HG02885 (cell line): ENCODE measurements around the gene XCR1.
"Not testable (repeated sequence)": the region's sequence is repeated elsewhere in the genome, so short reads cannot be mapped to it uniquely, and the experiment has no call there.

Experiments used
- ATAC-seq: cut with Tn5 transposase; IDR thresholded peaks from one replicate; pipeline ENCODE4 v1.9.1; 2021; ENCODE audit warnings: mild to moderate bottlenecking; ENCODE audit not compliant: unreplicated experiment, poor library complexity

Gene XCR1

GRCh38 chr3:46007280-46007679 is 20.0 kb downstream of the XCR1 start:
- ATAC-seq, result no peak

DNA sequence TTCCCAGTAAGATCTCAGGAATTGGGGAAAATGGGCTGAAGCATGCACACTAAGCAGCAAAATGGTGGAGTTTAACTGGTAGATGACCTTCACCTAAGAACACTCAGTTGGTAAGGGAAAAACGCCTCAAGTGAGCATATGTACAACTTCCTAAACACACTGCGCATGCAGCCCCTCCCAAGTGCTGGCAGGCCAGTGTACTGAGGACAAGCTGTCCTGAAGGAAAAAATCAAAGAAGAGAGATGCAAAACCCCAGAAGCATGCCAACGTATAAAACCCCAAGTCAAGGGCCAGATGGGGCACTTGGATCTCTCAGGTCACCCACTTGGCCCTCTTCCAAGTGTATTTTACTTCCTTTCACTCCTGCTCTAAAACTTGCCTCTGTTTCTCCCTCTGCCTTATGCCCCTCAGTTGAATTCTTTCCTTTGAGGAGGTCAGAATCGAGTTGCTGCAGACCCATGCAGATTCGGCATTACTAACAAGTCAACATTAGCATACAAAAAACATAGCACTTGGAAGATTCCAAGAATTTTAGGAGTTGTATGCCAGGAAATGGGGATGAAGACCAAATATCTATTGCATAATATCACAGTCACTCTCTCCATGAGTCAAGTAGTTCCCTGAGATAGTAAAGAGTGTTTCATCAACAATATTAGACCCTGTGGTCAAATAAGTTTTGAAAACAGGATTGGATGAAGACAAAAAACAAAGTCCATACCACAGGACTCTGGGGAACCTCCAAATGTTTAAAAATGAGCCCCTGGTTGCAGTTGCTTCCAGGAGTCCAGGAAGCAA is 20.8 kb downstream of the XCR1 start:
- ATAC-seq, result no peak

DNA sequence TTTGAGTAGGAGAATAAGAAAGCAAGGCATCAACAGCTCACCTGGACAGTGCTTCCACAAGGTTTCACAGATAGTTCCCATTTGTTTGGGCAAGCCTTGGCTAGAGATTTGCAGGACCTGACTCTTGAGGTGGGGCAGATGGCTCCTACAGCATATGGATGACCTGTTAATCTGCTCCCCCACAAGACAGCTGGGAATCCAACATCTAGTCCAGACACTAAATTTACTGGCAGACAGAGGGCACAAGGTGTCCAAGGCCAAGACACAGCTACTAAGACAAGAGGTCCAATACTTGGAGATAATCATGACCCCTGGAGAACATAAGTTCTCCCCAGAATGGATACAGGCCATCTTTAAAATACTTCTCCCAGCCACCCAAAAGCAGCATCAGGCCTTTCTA is 23.6 kb downstream of the XCR1 start:
- not testable (repeated sequence) for ATAC-seq

DNA sequence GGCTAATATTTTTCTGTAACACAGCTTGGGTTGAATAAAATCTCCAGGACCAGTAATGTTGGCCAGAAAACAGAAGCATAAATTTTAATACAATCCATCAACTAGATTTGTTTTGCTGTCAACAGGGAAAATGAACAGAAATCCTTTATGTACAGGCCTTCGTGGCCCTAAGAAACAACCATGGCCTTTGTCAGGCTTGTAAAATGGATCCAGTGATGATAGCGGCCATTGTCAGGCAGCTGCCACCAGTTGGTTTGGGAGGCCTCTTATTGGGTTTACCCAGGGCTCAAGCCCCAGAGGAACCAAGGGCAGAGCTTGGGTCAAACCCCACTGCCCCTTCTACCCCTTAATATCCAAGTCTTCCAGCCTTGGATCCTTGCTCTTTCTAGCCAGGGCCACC is 26.1 kb downstream of the XCR1 start:
- ATAC-seq, result no peak

- no peak for ATAC-seq
These were observed 29.3 kb downstream of the XCR1 start for GRCh38 chr3:45997942-45998341.

- not testable (repeated sequence) for ATAC-seq
These were observed 29.8 kb downstream of the XCR1 start for GRCh38 chr3:45997499-45997898.

GRCh38 chr3:45995236-45996192 is 31.8 kb downstream of the XCR1 start, which contains the start of gene FYCO1:
FYCO1 (minus strand) TSS chr3:45995824; CDS start chr3:45984910, 10,914 bp downstream.
- peak; percentile 93 for ATAC-seq

GRCh38 chr3:45994419-45995235 is 32.7 kb downstream of the XCR1 start:
- ATAC-seq, result peak; percentile 13

GRCh38 chr3:45993421-45994027 is 33.8 kb downstream of the XCR1 start:
- ATAC-seq, result no peak

- no peak for ATAC-seq
These were observed 34.5 kb downstream of the XCR1 start for GRCh38 chr3:45992821-45993221.

DNA sequence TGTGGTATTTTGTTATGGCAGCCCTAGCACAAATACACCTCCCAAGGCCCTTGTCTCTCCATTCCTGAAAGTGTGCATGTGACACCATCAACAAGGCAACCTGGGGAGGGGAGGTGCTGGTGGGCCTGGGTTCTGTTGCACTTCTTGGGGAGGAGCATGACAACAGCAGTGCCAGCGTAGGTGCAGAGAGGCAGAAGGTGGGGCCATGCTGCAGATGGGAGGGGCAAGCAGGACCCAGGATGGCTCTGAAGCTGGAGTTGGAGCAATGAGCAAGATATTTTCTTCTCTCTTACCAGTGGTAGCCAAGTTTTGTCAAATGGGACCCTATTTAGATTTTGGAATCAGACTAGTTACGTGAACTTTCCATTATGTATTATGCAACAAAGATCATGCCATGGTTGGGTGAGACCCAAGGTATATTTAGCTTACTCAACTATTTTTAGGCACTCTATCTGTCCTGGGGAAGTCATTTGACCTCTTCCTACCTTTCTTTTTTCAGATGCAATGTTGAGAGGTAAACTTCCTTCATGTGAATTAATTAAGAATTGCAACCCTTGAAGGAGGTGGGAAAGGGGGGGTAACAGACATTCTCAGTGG is 35.1 kb downstream of the XCR1 start:
- ATAC-seq, result no peak

GRCh38 chr3:45991341-45991740 is 35.9 kb downstream of the XCR1 start:
- no peak for ATAC-seq

DNA sequence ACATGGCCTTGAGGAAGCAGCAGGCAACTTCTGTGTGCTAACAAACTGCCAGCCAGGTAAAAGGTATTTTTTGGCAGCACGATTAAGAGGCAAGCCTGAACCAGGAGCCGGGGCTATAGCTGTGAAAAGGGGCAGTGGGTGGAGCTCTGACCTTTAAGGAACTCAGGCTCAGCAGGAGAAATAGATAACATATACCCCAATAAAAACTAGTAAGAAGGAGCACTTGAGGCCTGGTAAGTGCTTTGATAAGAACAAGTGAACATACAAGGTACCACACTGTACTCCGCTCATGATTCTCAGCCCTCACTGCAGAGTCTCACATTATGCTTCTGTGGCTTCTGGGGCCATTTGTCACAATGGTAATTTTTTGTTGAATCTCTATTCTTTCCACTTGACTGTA is 37.1 kb downstream of the XCR1 start:
- ATAC-seq, result no peak

GRCh38 chr3:45988804-45989203 is 38.5 kb downstream of the XCR1 start:
- no peak for ATAC-seq

DNA sequence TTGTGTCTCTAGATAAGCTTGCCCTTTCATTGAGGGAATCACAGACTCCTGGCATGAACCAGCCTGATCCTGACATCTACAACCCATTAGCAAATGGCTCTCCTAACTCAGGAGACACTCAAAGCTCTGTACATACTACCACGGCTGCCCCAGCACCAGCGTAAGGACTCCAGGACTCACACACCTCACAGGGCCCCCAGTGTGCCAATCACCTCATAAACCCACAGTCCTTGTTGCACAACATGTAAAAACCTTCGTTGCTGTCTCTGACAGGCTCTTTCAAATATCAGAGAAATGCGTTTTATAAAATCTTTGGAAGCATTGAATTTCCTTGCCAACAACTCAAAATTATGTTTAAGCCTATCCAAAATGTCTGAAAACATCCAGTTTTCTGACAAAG is 38.9 kb downstream of the XCR1 start:
- ATAC-seq, result no peak

DNA sequence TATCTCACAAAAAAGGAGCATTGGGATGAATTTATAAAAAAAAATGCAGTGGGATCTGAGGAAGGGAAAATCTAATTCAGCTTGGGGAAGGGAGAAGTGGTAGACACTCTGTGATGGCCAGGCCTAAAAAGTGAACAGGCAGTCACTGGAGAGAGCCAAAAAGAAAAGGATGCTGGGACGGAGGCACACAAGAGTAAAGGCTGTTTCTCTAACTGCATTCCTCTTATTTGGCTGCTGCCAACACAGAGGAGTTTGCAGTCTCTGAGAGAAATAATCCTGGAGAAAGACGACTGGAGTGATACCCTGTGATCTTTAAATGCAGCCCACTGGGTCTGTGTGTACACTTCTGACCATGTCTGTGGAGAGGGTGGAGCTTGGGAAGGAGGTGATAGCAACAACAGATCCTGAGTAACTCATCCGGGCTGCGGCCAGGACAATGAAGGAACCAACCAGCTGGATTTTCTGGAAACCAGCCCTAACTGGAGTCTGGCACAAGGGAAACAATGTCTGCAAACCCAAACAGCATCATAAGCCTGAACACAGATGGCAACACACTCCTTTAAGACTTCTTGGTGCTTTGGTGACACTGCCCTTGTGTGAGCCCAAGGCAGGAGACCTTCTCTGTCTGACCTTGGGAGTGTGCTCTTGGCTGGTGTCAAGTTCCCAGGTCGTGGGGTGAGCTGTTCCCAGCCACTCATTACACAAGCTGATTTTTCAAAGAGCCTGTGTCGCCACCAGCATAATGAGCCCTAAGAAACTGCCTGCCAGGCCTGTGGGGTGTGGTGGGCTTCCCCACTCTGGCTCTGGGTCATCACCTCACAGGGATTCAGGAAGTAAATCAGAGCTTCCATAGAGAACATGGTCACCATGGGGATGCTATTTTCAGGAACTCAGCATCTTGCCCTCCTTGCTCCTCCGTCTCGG is 39.7 kb downstream of the XCR1 start:
- ATAC-seq, result no peak

GRCh38 chr3:45986303-45986982 is 40.8 kb downstream of the XCR1 start:
- ATAC-seq, result no peak
